Measurements from ENCODE around the gene ANKS1B.

DNA sequence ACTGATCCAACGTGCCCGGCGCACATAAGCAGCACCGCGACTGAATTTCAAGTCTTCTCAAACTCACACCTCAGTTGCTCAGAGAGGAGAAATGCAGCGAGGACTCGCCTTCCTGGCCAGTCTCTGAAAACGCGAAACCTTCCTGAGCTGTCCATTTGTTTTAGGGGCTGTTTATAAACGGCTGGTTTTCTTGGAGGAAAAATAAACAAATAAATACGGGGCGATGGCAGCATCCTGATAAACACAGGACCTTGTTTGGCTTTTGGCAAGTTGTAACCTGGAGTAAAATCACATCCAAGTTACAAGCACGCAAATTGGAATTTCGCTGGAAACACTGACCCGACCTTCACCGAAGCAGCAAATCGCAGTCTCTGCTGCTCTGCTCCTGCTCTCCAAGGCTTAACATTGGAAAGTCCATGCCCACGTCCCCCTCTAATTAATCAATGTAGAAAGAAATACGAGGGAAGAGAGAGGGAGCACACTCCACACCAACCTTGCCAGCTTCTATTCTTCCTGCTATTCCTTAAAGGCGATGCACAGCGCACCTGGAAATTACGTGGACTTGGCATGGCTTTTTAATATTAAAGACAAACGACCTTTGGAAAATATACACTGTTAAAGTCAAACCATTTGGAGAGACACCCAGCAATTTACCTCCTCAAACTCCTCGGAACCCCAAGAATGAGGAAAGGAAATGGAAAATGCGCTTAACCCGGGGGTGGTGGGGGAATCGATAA is 1090.9 kb downstream of the ANKS1B start:
- TF ChIP-seq, protein P1, sequence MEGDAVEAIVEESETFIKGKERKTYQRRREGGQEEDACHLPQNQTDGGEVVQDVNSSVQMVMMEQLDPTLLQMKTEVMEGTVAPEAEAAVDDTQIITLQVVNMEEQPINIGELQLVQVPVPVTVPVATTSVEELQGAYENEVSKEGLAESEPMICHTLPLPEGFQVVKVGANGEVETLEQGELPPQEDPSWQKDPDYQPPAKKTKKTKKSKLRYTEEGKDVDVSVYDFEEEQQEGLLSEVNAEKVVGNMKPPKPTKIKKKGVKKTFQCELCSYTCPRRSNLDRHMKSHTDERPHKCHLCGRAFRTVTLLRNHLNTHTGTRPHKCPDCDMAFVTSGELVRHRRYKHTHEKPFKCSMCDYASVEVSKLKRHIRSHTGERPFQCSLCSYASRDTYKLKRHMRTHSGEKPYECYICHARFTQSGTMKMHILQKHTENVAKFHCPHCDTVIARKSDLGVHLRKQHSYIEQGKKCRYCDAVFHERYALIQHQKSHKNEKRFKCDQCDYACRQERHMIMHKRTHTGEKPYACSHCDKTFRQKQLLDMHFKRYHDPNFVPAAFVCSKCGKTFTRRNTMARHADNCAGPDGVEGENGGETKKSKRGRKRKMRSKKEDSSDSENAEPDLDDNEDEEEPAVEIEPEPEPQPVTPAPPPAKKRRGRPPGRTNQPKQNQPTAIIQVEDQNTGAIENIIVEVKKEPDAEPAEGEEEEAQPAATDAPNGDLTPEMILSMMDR (IDR thresholded peaks at IDR 0.05), result no peak
- no peak for TF ChIP-seq POLR2A (IDR thresholded peaks at IDR 0.05)

Data from Peyer's patch (tissue), 4 donors.